Glutamatergic neuron (in vitro differentiated cells): ENCODE measurements around the gene TANGO6. TPM values are rescaled to one million over a fixed set of nuclear protein-coding genes. Genes with fewer than 3 reads are reported as not detected.

Source experiments
- DNase-seq: peaks from one replicate; pipeline ENCODE4 v3.0.0; 2022
- H3K27ac Mint-ChIP-seq: one replicate; pipeline ENCODE4 v1.8.0; 2020; ENCODE audit warnings: mild to moderate bottlenecking, mixed read lengths, inconsistent platforms; ENCODE audit not compliant: unreplicated experiment
- H3K27me3 Mint-ChIP-seq: one replicate; pipeline ENCODE4 v1.8.0; 2020; ENCODE audit warnings: mild to moderate bottlenecking, moderate library complexity, mixed read lengths, inconsistent platforms; ENCODE audit not compliant: unreplicated experiment
- H3K36me3 Mint-ChIP-seq: one replicate; pipeline ENCODE4 v1.8.0; 2020; ENCODE audit warnings: mild to moderate bottlenecking, mixed read lengths, inconsistent platforms; ENCODE audit not compliant: unreplicated experiment
- H3K4me1 Mint-ChIP-seq: one replicate; pipeline ENCODE4 v1.8.0; 2020; ENCODE audit warnings: mild to moderate bottlenecking, low read depth, mixed read lengths, inconsistent platforms; ENCODE audit not compliant: unreplicated experiment
- H3K4me3 Mint-ChIP-seq: one replicate; pipeline ENCODE4 v1.8.0; 2020; ENCODE audit warnings: mild to moderate bottlenecking, mixed read lengths, inconsistent platforms; ENCODE audit not compliant: unreplicated experiment
- H3K9me3 Mint-ChIP-seq: one replicate; pipeline ENCODE4 v1.8.0; 2020; ENCODE audit warnings: mild to moderate bottlenecking, moderate library complexity, mixed read lengths, inconsistent platforms; ENCODE audit not compliant: unreplicated experiment
- CTCF ChIP-seq: fragments of 200-600 bp; sonication (generic); IDR thresholded peaks from one replicate; pipeline ENCODE4 v1.5.0; 2021; ENCODE audit not compliant: partially characterized antibody, unreplicated experiment
- total RNA-seq: library from RNA; stranded (reverse); fragmentation: NEBNext Ultra II Directional; extraction: Animal tissue kit (Norgen Biotek cat#: 25700); gene quantifications from one replicate; pipeline ENCODE4 v1.2.1, GENCODE V29; 2021; ENCODE audit not compliant: unreplicated experiment

Gene TANGO6
- total RNA-seq, 1 donor from 2014 or later, result 16.1 TPM

GRCh38 chr16:68806981-68807380, 36.4 kb upstream of the TANGO6 start:
- Mint-ChIP-seq H3K4me3 (no peak overlapping the region), H3K27ac (no peak overlapping the region)

GRCh38 chr16:68814516-68814915, 28.8 kb upstream of the TANGO6 start:
- no peak overlapping the region for H3K4me3 Mint-ChIP-seq
- H3K27me3 Mint-ChIP-seq, result no peaks in the 10 kb centered on the region
- peaks cover 2% of the 10 kb centered on the region for H3K9me3 Mint-ChIP-seq
- DNase-seq, result no peak
- TF ChIP-seq CTCF, result no peak
- no peaks in the 10 kb centered on the region for H3K36me3 Mint-ChIP-seq
- H3K4me1 Mint-ChIP-seq, result no peaks in the 10 kb centered on the region
- no peak overlapping the region for H3K27ac Mint-ChIP-seq

More at GRCh38 chr16:68806981-68807380, 36.4 kb upstream of the TANGO6 start:
- TF ChIP-seq CTCF, result no peak
- Mint-ChIP-seq H3K27me3 (no peaks in the 10 kb centered on the region), H3K36me3 (no peaks in the 10 kb centered on the region), H3K9me3 (peaks cover 3% of the 10 kb centered on the region), H3K4me1 (no peaks in the 10 kb centered on the region)
- no peak for DNase-seq

GRCh38 chr16:68823401-68824135, 19.8 kb upstream of the TANGO6 start:
- H3K9me3 Mint-ChIP-seq, result no peaks in the 10 kb centered on the region
- H3K4me1 Mint-ChIP-seq, result no peaks in the 10 kb centered on the region
- TF ChIP-seq CTCF, result no peak
- no peaks in the 10 kb centered on the region for H3K36me3 Mint-ChIP-seq
- no peak overlapping the region for H3K27ac Mint-ChIP-seq
- H3K4me3 Mint-ChIP-seq, result no peak overlapping the region
- DNase-seq, result no peak
- no peaks in the 10 kb centered on the region for H3K27me3 Mint-ChIP-seq

GRCh38 chr16:68825427-68825826, 17.9 kb upstream of the TANGO6 start:
- no peak for DNase-seq
- Mint-ChIP-seq H3K27me3 (no peaks in the 10 kb centered on the region), H3K9me3 (no peaks in the 10 kb centered on the region), H3K4me1 (no peaks in the 10 kb centered on the region), H3K36me3 (no peaks in the 10 kb centered on the region), H3K27ac (no peak overlapping the region), H3K4me3 (no peak overlapping the region)
- no peak for TF ChIP-seq CTCF

GRCh38 chr16:68826652-68827051, 16.7 kb upstream of the TANGO6 start:
- Mint-ChIP-seq H3K4me1 (no peaks in the 10 kb centered on the region), H3K4me3 (no peak overlapping the region), H3K36me3 (no peaks in the 10 kb centered on the region), H3K27me3 (no peaks in the 10 kb centered on the region), H3K27ac (no peak overlapping the region), H3K9me3 (no peaks in the 10 kb centered on the region)
- TF ChIP-seq CTCF, result no peak
- DNase-seq, result no peak
